ENCODE results near the gene MPC1.
"Not testable (repeated sequence)": the region's sequence is repeated elsewhere in the genome, so short reads cannot be mapped to it uniquely, and the experiment has no call there.

The MPC1 gene

DNA sequence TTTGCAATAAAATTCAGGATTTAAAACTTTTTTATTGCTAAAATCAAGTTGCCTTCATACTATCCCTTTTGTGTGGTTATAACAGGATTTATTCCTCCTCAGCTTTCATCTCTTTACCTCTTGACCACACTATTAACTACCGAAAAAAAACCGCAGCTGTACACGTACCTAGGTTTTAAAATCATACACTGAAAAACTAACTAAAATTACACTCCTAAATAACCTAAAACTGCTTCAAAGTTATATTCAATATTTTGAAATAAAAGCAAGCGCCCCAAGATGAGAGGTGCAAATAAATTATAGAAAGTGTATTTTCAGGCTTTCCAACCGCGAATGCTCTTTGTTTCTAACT lies 1.4 kb downstream of the MPC1 start:
- no peak for TF ChIP-seq POLR2A (IDR thresholded peaks at IDR 0.05; ENCODE audit: low read depth, low read length)
- DNase-seq (ENCODE audit: insufficient read length, low spot score) (no peak), FAIRE-seq (no peak)

DNA sequence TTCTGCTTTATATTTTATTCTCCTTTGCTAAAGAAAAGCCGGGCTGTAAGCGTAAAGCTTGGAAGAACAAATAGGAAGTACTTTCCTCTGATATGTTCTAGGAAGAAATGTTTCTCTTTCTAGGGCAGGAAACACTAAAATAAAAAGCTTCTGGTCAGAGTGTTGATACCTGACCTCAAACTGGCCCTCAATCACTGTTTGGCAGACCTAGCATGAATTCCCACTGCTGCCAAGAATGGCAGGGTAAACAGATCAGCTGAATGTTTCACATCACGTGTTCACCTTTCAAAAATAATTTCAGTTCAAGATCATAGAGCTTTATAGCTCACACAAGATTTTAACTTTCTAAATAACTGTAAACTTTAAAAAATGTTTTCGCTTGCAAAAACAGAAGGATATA lies 2.9 kb downstream of the MPC1 start:
- no peak for DNase-seq (ENCODE audit: insufficient read length, low spot score)
- TF ChIP-seq POLR2A (IDR thresholded peaks at IDR 0.05; ENCODE audit: low read depth, low read length): no peak
- no peak for FAIRE-seq

DNA sequence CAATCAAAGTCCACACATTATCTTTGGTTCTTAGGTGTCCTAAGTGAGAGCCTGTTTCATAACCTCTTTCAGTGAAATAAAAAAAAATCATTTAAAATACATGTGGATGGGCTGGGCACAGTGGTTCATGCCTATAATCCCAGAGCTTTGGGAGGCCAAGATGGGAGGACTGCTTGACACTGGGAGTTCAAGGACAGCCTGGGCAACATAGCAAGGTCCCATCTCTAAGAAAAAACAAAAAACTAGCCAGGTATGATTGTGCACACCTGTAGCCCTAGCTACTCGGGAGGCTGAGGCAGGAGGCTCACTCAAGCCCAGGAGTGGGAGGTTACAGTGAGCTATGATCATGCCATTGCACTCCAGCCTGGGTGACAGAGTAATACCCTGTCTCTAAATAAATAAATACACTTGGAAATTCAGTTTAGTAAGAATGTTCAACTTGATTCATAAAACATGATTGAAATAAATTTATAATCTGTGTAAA lies 3.6 kb downstream of the MPC1 start:
- FAIRE-seq (no peak), DNase-seq (ENCODE audit: insufficient read length, low spot score) (no peak)
- TF ChIP-seq POLR2A (IDR thresholded peaks at IDR 0.05; ENCODE audit: low read depth, low read length): no peak

DNA sequence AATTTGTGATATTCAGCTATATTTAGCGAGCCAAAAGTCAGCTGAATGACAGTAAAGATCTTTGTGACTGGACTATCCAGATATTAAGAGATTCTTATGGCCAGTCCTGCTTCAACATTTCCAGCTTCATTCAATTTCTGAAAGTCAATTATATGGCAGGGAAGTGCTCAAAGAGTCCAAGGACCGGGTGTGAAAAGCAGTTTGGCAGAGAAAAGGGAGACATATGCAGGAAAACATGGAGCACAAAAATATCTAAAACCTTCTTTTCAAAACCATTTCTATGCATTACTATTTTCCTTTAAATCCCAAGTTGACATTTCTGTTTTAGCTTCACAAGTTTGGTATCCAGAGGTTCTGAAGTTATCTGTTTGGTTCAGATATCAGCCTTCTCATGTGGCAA lies 5.0 kb downstream of the MPC1 start:
- DNase-seq (ENCODE audit: insufficient read length, low spot score) (no peak), FAIRE-seq (no peak)
- no peak for TF ChIP-seq POLR2A (IDR thresholded peaks at IDR 0.05; ENCODE audit: low read depth, low read length)

DNA sequence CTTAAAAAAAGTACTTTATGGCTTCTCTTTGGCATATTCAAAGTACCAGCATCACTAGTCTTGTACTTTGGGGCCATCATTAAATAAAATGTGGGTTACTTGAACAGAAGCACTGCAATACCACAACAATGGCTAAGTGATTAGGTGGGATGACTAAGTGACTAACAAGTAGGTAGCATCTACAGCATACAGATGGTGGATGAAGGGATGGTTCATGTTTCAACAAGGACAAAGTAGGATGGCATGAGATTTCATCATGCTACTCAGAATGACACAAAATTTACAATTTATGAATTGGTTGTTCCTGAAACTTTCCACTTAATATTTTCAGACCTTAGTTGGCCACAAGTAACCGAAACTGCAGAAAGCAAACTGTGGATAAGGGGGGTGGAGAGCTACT lies 7.7 kb downstream of the MPC1 start:
- no peak for TF ChIP-seq POLR2A (IDR thresholded peaks at IDR 0.05; ENCODE audit: low read depth, low read length)
- DNase-seq (ENCODE audit: insufficient read length, low spot score) (no peak), FAIRE-seq (no peak)

DNA sequence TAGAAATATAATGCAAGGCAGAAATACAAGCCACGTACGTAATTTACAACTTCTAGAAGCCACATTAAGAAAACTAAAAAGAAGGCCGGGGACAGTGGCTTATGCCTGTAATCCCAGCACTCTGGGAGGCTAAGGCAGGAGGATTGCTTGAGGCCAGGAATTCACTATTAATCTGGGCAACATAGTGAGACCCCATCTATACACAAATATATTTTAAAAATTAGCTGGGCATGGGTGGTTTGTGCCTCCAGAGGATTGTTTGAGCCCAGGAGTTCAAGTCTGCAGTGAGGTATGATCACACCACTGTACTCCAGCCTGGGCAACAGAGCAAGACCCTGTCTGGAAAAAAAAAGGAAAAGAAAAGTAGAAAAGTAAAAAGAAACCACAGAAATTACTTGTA lies 12.3 kb downstream of the MPC1 start:
- no peak for DNase-seq (ENCODE audit: insufficient read length, low spot score)
- FAIRE-seq: no peak
- no peak for TF ChIP-seq POLR2A (IDR thresholded peaks at IDR 0.05; ENCODE audit: low read depth, low read length)

DNA sequence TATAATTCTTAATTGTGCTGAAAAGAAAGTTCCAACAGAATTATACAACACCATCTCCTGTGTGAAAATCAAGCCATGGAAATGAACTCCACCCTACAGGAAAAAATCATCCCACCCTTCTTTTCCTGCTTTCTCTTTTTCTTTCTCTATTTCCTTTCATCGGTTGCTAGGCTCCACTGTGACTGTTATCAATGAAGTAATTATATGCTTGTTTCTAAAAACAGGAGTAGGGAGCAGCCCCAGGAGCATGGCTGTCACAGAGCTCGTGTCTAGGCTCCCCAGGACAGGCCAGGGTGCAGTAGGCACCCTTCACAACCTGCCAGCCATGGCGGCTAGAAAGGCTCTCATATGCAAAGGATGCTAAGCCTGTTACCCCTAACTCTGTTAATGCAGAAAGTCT lies 13.0 kb downstream of the MPC1 start:
- DNase-seq (ENCODE audit: insufficient read length, low spot score) (no peak), FAIRE-seq (no peak)
- no peak for TF ChIP-seq POLR2A (IDR thresholded peaks at IDR 0.05; ENCODE audit: low read depth, low read length)

DNA sequence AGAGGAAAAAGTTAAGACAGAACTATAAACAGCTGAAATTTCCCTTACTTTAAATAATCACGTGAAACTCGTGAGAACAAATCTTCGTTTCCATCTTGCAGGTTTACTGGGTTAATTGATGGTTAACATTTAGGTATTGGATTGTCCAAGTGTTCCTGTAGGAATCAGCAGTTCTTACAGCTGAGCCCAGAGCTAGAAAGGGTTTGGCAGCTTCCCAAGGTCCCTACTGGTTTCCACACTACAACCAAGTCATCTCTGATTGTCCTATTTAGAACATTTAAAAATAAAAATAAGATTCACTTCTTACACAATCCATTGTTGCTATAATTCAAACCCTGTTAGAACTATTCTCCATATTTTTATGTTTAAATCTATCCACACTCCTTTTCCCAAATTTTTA lies 15.8 kb downstream of the MPC1 start:
- no peak for TF ChIP-seq POLR2A (IDR thresholded peaks at IDR 0.05; ENCODE audit: low read depth, low read length)
- DNase-seq (ENCODE audit: insufficient read length, low spot score) (no peak), FAIRE-seq (no peak)

DNA sequence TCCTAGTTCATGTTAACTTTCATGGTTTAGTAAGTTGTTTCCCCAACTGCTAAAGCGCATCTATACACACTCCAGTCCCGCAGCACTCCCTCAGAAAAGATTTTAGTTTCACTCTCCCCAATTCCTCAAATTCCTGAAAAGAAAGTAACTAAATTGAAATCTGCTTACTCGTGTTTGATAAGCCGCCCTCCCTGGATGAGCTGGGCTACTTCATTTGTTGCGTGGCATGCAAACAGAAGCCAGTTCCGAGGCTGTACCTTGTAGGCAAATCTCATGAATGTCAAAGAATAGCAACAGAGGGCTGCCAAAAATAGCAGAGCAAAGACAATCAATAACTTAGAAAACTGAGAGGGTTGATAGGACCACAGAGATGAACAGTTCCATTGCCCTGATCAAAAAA lies 16.9 kb downstream of the MPC1 start:
- no peak for FAIRE-seq
- TF ChIP-seq POLR2A (IDR thresholded peaks at IDR 0.05; ENCODE audit: low read depth, low read length): no peak
- DNase-seq (ENCODE audit: insufficient read length, low spot score): no peak

DNA sequence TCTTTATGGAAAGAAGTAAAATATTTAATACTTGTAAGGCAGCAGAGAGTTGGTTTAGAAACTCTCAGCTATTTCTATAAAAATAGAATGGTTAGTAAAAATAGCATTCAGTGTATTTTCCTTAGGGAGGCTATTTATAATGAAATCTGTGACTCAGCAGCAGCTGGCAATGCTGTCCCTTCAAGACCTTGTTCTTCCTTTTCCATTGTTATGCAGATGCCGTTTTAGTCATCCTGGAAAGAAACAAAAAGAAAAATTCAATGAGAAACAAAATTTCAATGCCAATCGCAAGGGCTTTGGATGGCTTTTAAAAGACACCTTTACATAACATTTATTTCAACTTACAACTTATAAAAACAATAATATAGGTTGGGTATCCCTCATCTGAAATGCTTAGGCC lies 17.5 kb downstream of the MPC1 start:
- no peak for DNase-seq (ENCODE audit: insufficient read length, low spot score)
- no peak for FAIRE-seq
- no peak for TF ChIP-seq POLR2A (IDR thresholded peaks at IDR 0.05; ENCODE audit: low read depth, low read length)

DNA sequence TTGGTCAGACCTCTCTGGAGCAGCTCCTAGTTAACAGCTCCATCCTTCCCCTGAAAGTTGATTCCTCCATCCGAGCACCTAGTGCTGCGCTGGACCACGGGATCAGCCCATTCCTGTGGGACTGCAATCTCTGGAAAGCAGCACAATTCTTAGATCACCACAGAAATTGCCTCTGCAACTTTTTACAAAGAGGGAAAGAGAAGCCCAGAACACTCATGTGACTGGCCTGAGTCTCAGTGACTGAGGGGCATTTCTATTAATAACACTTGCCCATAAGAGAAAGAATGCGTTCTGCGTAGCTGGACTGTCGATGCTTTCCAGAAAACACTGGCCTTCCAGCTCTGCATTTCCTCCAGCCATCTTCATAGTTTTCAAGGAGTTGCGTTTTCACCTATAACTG lies 18.3 kb downstream of the MPC1 start:
- FAIRE-seq (no peak), DNase-seq (ENCODE audit: insufficient read length, low spot score) (no peak)
- TF ChIP-seq POLR2A (IDR thresholded peaks at IDR 0.05; ENCODE audit: low read depth, low read length): no peak

DNA sequence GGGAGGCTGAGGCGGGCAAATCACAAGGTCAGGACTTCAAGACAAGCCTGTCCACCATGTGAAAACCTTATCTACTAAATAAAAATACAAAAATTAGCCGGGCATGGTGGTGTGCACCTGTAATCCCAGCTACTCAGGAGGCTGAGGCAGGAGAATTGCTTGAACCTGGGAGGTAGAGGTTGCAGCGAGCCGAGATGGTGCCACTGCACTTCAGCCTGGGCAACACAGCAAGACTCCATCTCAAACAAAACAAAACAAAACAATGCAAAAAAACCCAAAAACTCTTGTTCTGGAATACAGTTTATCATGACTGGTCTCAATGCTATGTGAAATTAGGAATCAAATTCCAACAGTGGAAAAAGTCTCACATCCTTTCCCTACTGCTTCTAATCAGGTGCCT lies 20.3 kb downstream of the MPC1 start:
- not testable (repeated sequence) for FAIRE-seq; DNase-seq (ENCODE audit: insufficient read length, low spot score)

DNA sequence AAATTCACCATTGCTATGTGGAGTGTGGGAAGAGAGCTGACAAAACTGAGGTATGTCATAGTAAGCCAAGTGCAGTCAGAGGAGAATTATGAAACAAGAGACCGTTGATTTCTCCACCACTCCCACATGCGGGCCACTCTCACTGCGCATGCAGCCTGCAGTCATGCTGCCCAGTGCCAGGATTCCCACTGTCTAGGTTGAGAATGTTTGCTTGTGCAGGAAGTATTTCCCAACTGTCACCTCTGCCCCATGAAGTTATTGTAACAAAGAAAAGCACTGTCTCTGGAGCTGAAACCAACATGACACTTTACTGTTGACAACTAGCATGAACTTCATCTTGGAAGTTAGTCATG lies 21.7 kb downstream of the MPC1 start:
- FAIRE-seq (no peak), DNase-seq (ENCODE audit: insufficient read length, low spot score) (no peak)
- no peak for TF ChIP-seq POLR2A (IDR thresholded peaks at IDR 0.05; ENCODE audit: low read depth, low read length)

DNA sequence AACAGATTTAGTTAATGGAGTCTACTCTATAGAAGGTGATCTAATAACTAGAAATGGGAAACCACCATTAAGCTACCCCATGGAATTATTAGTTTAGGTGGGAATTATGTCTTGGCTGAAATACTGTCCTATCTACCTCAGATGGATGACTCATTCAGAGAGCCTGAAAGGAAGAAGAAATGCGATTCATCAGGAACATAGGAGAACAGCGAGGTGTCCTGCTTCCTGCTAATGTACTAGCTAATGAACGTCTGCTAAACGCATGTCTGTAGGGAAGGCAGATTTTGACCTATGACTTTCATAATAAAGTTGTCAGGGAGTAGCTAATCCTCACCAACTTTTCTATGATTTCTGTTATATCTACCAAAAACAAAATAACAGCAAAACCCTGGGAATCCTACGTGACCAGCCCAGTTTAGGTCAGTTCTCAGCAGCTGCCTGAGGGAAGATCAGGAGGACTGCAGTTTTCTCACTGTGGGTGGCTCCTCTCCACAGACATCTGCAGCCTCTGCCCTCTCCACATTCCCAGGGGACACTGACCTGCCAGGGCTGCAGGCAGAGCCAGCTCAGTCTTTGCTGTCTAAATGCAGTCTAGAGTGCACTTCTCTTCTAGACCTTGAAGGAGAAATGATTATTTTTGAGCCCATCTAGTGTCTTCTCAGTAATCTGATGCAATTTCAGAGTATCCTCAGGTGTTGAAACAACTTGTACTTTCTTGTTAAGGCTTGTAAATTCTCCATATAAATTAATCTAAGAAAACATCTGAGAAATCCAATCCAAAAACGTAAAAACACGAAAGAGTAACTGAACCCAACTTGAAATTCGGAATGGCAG lies 22.3 kb downstream of the MPC1 start:
- FAIRE-seq: no peak

DNA sequence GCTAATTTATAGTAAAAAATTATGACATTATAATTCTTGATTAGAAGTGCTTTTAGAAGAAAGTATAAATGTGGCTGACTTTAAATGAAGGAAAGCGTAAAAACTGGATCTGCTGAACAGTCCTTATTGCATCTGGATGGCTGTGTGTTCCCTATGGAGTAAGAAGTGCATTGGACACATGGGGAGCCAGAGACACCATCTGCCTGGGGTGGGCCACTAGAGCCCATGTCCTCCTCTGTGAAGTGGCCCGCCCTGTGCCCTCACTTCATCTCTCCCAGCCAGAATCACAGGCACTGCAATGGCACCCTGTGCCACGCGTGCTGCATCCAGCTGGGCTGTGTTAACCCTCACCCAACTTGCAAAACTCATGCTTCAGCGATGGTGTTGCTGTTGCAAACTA lies 27.2 kb downstream of the MPC1 start:
- DNase-seq (ENCODE audit: insufficient read length, low spot score): no peak
- no peak for FAIRE-seq
- no peak for TF ChIP-seq POLR2A (IDR thresholded peaks at IDR 0.05; ENCODE audit: low read depth, low read length)

More for the DNA sequence above, 22.3 kb downstream of the MPC1 start:
- DNase-seq (ENCODE audit: insufficient read length, low spot score): no peak
- no peak for TF ChIP-seq POLR2A (IDR thresholded peaks at IDR 0.05; ENCODE audit: low read depth, low read length)

DNA sequence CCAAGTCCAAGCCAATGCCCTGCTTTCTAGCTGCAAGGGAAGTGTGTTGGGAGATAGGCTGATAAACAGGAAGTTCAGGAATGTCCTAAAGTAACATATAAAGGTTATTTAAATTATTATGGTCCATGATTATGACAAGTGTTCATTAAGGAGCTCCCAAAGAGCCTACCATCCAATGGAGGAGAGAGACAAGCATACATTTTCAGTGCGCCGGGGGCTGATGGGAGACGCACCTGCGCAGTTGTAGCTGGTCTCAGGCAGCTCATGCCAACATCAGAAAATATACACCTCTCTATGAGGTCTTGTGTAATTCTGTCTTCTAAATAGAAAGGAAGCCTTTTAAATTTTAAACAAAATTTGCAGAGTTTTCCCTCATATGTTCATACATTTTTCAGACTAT lies 27.8 kb downstream of the MPC1 start:
- DNase-seq (ENCODE audit: insufficient read length, low spot score): no peak
- no peak for FAIRE-seq
- no peak for TF ChIP-seq POLR2A (IDR thresholded peaks at IDR 0.05; ENCODE audit: low read depth, low read length)
